GM21737 (cell line): ENCODE results near the gene IMPA2.

Source experiments
- ATAC-seq: cut with Tn5 transposase; IDR thresholded peaks from one replicate; pipeline ENCODE4 v1.9.1; 2021; ENCODE audit warnings: mild to moderate bottlenecking, moderate library complexity; ENCODE audit not compliant: unreplicated experiment

IMPA2 gene

DNA sequence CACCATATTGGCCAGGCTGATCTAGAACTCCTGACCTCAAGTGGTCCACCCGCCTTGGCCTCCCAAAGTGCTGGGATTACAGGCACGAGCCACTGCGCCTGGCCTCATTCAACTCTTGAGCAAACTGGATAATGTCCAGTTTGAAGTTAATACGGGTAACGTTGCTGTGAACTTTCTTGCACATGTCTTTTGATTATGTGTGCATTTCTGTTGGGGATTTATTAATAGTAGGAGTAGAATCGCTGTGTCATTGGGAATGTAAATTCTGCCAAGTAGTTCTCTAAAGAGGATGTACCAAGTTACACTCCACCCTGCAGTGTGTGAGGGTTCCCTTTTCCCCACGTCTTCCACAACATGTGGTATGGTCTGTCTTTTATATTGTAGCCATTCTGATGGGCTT, 6.2 kb downstream of the IMPA2 start:
- no peak for ATAC-seq

DNA sequence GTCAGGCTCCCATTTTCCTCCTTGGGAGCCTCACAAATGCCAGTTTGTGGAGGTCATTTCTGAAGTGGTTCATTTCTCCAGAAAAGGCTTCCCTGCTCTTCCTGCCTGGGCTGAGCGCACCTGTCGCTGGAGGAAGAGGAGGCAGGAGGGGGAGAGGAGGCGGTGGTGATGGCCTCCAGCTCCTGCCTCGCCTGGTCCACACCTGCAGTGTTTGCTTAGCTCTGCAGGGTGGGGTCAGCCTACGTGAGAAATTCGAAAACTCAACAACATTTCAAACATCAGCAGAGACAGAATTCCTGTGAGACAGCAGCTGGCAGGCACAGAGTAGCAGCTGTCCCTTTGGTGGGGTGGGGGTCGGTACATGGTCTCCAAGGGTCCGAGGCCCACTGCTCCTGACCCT, 7.9 kb downstream of the IMPA2 start:
- ATAC-seq: no peak

DNA sequence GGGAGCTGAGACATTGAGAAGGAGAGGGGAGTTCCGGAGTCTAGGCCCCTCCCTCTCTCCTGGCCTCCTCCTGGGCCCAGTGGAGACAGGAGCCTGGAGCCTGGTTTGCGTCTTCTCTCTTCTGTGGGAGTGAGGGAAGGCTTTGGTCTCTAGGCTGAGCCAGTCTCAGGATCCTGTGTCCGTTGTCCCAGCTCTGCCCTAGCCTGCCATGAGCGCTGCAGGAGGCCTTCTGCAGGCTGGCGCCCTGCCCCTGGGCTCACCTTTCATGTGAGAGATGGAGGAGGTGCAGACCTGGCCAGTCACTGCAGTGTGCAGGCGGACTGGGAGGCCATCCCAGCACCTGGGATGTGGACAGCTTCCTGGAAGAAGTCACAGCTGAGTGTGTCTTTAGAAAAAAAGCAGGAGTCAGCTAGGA, 8.7 kb downstream of the IMPA2 start:
- no peak for ATAC-seq

- ATAC-seq: no peak
These were observed 9.2 kb downstream of the IMPA2 start for GRCh38 chr18:11990539-11990938.

GRCh38 chr18:11991021-11991795, 9.9 kb downstream of the IMPA2 start:
- ATAC-seq: no peak

DNA sequence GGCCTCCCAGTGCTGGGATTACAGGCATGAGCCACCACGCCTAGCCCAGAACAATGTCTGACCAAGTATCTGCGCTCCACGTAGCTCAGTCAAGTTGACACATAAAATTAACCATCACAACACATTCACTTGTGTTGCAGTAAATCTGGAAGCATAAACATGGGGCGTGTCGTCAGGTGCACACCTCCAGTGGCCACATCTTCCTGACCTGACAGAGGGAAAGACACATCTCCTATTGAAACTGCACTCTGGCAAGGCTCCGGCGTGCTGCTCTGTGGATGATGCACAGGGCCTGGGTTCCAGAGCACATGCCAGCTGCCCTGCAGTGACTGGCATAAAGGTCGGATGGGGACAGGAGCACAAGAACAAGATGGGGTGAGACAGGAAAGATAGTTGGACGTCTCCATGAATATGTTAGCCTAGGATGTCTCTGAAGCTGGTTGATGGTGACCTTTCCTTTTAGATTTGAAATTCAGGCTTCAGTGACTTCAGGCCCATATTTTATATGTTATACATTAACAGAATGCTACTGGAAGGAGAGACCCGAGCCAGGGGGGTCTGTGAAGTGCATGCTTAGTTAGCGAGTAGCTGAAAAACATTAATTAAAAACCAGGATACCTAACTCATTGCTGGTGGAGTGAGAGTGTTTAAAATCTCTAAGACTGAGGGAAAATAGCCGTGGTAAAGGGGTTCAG, 10.9 kb downstream of the IMPA2 start:
- no peak for ATAC-seq

GRCh38 chr18:11993264-11993916, 12.1 kb downstream of the IMPA2 start:
- no peak for ATAC-seq

DNA sequence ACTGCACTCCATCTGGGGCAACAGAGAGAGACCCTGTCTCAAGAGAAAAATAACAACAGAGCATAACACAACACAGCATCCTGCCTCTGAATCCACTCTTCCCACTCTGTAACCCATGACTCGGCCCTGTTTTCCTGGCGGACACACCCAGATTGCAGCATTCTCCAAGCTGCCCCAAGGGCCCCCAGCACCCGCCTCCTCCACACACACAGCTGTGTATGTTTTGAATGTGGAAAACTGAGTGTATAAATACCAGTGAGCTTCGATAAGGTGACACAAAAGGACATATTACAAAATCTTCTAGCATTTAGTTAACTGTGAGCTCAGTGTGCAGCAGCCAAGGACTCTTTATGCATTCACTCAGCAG, 13.0 kb downstream of the IMPA2 start:
- ATAC-seq: no peak

GRCh38 chr18:11994703-11995444, 13.6 kb downstream of the IMPA2 start:
- peak; percentile 11 for ATAC-seq

DNA sequence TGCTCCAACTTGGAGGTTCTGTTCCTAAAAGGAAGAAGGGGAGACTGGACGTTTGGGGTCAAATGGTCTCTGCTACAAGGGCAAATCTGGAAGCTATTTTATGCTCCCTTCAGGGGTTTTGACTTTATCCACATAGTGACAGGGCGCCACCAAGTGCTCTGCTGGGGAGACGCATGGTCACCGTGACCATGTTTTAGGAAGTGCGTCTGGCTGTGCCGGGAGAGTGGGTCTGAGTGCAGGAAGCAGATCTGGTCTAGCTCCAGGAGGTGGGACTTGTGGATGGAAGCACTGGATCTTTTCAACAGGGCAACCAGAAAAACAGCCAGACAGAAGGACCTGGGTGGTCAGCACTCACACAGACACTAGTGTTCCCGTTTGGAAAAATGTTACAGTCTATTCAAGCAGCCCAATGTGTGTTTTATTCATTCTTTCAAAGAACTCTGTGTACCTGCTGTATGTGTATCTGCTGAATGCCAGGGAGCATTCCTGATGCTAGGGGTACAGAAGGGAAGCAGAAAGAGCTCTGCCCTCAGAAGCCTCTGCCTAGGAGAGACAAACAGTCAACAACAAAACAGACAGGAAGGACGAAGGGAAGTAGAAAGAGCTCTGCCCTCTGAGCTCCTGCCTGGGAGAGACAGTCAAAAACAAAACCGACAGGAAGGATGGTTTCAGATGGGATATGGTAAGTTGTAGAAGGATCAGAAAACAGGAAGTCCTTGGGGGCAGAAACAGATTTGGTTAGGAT, 14.3 kb downstream of the IMPA2 start:
- peak; percentile 73 for ATAC-seq

- ATAC-seq: no peak
These were observed 15.0 kb downstream of the IMPA2 start for GRCh38 chr18:11996190-11996754.

DNA sequence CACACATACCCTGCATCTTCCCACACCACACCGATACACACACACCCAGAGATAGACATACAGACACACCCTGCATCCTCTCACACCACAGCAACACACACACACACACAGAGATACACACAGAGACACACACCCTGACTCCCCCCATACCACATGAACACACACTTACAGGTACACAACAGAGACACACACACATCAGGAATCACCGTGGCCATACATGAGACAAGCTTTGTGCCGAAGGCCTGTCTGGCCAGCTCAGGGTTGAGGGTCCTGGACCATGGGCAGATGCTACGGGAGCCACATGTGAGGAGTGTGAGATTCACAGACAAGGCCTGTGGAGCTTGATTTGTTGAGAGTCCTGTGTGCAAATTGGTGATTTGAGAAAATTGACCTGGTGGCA, 15.6 kb downstream of the IMPA2 start:
- ATAC-seq: no peak

DNA sequence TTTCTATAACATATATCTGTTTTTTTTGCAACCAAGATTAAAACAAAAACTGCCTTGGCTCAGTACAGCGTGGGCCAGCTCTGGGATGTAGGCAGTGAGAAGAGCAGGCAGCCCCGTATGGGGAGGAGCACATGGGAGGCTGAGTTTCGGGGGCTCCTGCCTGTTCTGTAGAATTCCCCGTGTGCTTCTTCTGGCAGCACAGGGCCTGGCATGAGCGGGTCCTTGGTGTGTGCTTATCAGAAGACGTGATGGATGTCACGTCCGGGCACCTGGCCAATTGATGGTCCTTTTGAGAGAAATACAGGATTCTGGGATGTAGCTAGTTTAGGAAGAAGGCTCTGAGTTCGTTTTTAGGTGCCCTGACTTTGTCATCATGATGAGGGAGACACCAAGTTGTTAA, 16.2 kb downstream of the IMPA2 start:
- ATAC-seq: no peak

DNA sequence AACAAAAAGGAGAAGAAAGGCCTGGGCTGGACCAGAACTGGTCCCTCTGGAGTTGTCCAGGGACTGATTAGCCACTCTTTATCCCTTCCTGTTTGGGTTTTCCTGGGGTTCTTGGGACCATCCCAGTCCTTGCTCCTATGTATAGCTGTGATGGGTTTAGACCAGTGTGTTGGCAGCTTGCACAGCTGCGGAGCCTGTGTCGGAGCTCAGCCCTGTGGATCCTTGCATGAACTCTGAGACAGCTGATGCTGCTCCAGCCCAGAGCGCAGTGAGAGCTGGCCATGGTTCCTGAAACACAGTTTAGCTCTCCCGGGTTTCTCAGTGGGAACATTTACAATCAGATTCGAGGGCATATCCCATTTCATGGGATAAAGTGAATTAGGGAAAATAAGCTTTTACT, 16.9 kb downstream of the IMPA2 start:
- no peak for ATAC-seq

GRCh38 chr18:11999429-11999828, 18.1 kb downstream of the IMPA2 start:
- no peak for ATAC-seq

GRCh38 chr18:12000072-12000659, 18.9 kb downstream of the IMPA2 start:
- ATAC-seq: no peak

DNA sequence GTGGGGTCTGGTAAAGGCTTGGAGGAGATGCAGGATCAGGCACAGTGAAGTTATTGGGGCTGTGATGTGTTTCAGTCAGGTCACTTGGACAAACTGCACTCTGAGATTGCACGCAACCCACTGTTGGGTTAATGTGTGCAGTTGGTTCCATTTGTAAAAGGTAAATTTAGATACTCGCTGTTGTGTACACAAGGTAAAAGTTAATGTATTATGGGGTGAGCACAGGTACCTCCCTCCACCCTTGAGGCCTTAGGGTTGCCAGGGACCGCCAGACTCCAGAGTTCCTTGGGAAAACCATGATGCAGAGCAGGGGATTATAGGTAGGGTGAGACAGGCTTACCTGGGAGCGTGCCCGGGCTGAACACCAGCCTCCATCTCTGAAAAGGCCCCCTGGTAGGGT, 20.1 kb downstream of the IMPA2 start:
- ATAC-seq: no peak

DNA sequence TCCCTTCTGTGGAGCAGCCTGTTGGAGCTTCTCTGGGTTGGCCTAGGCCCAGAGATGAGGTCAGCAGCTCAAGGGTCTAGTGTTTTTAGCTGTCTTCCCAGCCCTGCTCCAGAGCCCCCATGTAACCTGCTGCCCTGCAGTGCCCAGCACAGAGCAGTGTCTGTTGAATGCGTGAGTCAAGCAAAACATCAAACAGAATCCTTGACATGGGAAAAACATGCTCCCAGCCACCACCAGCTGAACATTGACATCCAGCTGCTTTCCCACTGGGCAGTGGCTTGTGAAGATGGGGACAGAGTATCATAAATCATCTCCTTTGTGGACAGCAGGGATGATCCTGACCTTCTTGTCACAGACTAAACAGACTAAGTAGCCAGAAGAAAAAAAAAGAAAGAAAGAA, 22.6 kb downstream of the IMPA2 start:
- ATAC-seq: no peak

DNA sequence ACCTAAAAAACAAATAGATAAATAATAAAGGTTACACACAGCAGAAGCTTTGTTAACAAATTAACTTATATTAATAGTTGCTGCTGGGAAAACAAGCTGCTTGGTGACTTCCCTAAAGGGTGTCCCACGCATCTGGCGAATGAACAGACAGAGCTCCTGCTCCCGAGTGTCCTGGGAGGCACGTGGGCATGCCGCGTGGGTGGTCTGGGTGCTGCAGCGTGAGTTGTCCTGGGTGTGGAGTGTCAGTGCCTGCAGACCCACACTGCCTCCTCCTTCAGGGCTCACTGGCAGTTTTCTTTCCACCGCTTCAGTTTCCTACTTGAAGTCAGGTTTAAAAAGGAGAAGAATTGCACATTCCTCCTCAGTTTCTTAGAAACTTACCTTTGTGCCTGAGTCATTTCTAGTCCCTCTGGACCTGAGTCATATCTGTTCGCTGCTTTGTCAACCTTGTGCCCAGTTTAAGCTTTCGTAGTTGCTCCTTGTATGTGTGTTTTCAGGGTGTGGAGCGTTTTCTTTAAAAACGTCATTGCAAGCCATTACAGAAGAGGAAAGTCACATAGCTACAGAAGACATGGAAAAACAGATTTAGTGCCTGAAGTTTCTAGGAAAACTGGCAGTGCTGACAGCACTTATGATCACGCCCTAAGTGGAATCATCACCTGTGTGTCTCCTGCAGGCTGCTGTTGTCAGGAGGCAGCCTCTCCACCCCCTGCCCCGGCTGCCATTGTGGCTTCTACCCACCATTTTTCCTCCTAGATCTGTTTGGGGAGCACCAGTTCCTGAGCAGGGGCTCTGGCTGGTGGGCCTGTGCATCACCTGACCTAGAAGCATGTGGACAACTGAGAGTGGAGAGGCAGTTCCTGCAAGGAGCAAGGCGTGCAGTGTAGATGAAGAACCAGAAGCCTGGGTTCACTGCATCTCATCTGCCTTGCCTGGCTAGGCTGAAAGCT, 24.5 kb downstream of the IMPA2 start:
- no peak for ATAC-seq
